PC-3 (cell line): ENCODE data around the gene NFAM1. TPM values are rescaled to one million over a fixed set of nuclear protein-coding genes. Genes with fewer than 3 reads are reported as not detected.

Experiments used
- ATAC-seq: fragments of 200-7000 bp; cut with Tn5 transposase; 2 replicates; pipeline ENCODE4 v1.9.1; 2020; ENCODE audit warnings: mild to moderate bottlenecking, moderate library complexity
- BruUV-seq: library from RNA; stranded (reverse); fragments of 400-500 nt; replicated peaks from 2 replicates; lab custom pipeline; 2021; lab: Mats Ljungman, UMichigan
- CTCF ChIA-PET: fragments of 300-600 bp; sonication (Branson Sonifier 250); formaldehyde crosslinking; loops from one replicate; lab custom pipeline; 2022; ENCODE audit warnings: antibody characterized with exemption; lab: Charles Lee
- POLR2A ChIA-PET: fragments of 300-600 bp; sonication (Branson Sonifier 250); formaldehyde crosslinking; loops from one replicate; lab custom pipeline; 2022; ENCODE audit warnings: antibody characterized with exemption; ENCODE audit not compliant: unreplicated experiment; lab: Charles Lee
- DNase-seq: peaks from one replicate; pipeline ENCODE4 v3.0.0-alpha.2; 2015
- H2AFZ ChIP-seq: fragments of 300-600 bp; sonication (generic); 2 replicates; pipeline ENCODE4 v1.6.0; 2016; ENCODE audit warnings: antibody characterized with exemption, low read length
- H3F3A ChIP-seq: fragments of 300-600 bp; sonication (generic); one replicate; pipeline ENCODE4 v1.6.0; 2017; ENCODE audit warnings: antibody characterized with exemption, low read length, control low read depth, mild to moderate bottlenecking; ENCODE audit not compliant: unreplicated experiment
- H3K27ac ChIP-seq: fragments of 300-600 bp; sonication (generic); 2 replicates; pipeline ENCODE4 v1.5.1; 2016; ENCODE audit warnings: mild to moderate bottlenecking, low read length
- H3K27me3 ChIP-seq: fragments of 300-600 bp; sonication (generic); 2 replicates; pipeline ENCODE4 v1.6.1; 2016; ENCODE audit warnings: low read length, mixed read lengths
- H3K36me3 ChIP-seq: fragments of 300-600 bp; sonication (generic); 2 replicates; pipeline ENCODE4 v1.6.1; 2016; ENCODE audit warnings: low read depth, mixed run types, low read length, mixed read lengths
- H3K4me1 ChIP-seq: fragments of 300-600 bp; sonication (generic); 2 replicates; pipeline ENCODE4 v1.5.1; 2016; ENCODE audit warnings: low read length; ENCODE audit not compliant: insufficient read depth
- H3K4me2 ChIP-seq: fragments of 300-600 bp; sonication (generic); 2 replicates; pipeline ENCODE4 v1.6.0; 2016; ENCODE audit warnings: low read length
- H3K4me3 ChIP-seq: fragments of 300-600 bp; sonication (generic); 2 replicates; pipeline ENCODE4 v1.5.1; 2016; ENCODE audit warnings: mild to moderate bottlenecking, low read length, mixed read lengths
- H3K79me2 ChIP-seq: fragments of 300-600 bp; sonication (generic); 2 replicates; pipeline ENCODE4 v1.6.1; 2017; ENCODE audit warnings: low read length, mixed read lengths
- H3K9ac ChIP-seq: fragments of 300-600 bp; sonication (generic); 2 replicates; pipeline ENCODE4 v1.6.0; 2016; ENCODE audit warnings: mild to moderate bottlenecking, low read length
- H3K9me2 ChIP-seq: fragments of 300-600 bp; sonication (generic); replicated peaks from 2 replicates; pipeline ENCODE4 v1.6.1; 2016; ENCODE audit warnings: mixed run types, low read length, mixed read lengths
- H3K9me3 ChIP-seq: fragments of 300-600 bp; sonication (generic); 2 replicates; pipeline ENCODE4 v1.6.1; 2016; ENCODE audit warnings: low read length, mixed read lengths
- H4K20me1 ChIP-seq: fragments of 300-600 bp; sonication (generic); 2 replicates; pipeline ENCODE4 v1.6.1; 2016; ENCODE audit warnings: low read length, mixed read lengths
- EZH2 ChIP-seq: fragments of 300-600 bp; sonication (generic); IDR thresholded peaks from one replicate; pipeline ENCODE4 v1.6.1; 2017; ENCODE audit warnings: antibody characterized with exemption, mild to moderate bottlenecking, low read length; ENCODE audit not compliant: unreplicated experiment
- EZH2phosphoT487 ChIP-seq: fragments of 300-600 bp; sonication (generic); IDR thresholded peaks from 2 replicates; pipeline ENCODE4 v1.6.1; 2018; ENCODE audit warnings: mild to moderate bottlenecking, antibody characterized with exemption, low read length, borderline replicate concordance
- intact Hi-C: fragments of 100-400 bp; cut with micrococcal nuclease; formaldehyde crosslinking; loops from 2 replicates; pipeline ENCODE4 v1.9.0; 2023
- total RNA-seq: library from RNA; depleted of rRNA; stranded (reverse); fragments of >200 nt; gene quantifications from 2 replicates; pipeline ENCODE4 v1.2.3, GENCODE V29; 2014
- TF ChIP-seq, protein P1 (sequence below): fragments of 300-600 bp; sonication (generic); conservative IDR thresholded peaks from 2 replicates; pipeline ENCODE4 v1.5.1; 2017; ENCODE audit warnings: antibody characterized with exemption, low read depth, mild to moderate bottlenecking, low read length

NFAM1 gene
- total RNA-seq, 1 experiment from 2014 or later = 0.11 TPM

DNA sequence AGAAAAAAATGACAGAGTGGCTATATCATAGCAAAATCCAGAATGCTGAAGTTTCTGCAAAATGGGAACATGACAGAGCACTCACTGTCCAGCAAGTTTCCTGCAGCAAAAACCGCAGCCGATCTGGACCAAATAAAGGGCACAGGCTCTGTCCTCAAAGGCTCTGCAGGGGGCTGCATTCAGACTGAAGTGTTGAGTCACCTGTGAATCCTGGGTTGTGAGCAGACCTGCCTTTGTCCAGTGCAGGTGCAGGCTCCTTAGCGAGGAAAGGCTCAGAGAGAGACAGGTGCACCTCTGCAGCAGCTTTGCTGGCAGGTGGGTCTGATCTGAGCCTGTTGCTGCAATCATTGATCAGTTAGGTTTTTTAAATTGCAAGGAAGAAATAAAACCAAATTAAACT is 29.3 kb upstream of the NFAM1 start:
- H3K4me3 ChIP-seq = no peak overlapping the region
- no peak overlapping the region for H3K4me2 ChIP-seq
- H3K79me2 ChIP-seq = no peaks in the 10 kb centered on the region
- 0 out of 2 replicates have a peak, but pooled peaks cover 3% of the 10 kb centered on the region for H3K4me1 ChIP-seq
- H4K20me1 ChIP-seq = no peaks in the 10 kb centered on the region
- H2AFZ ChIP-seq = no peak overlapping the region
- no peak for DNase-seq
- H3K36me3 ChIP-seq = no peaks in the 10 kb centered on the region
- H3F3A ChIP-seq = no peaks in the 10 kb centered on the region
- no TSS peak for BruUV-seq
- H3K27ac ChIP-seq = no peak overlapping the region
- no peaks in the 10 kb centered on the region for H3K9me3 ChIP-seq
- no peaks in the 10 kb centered on the region for H3K9me2 ChIP-seq
- TF ChIP-seq EZH2phosphoT487 = no peak
- TF ChIP-seq EZH2 = no peak
- TF ChIP-seq, protein P1, sequence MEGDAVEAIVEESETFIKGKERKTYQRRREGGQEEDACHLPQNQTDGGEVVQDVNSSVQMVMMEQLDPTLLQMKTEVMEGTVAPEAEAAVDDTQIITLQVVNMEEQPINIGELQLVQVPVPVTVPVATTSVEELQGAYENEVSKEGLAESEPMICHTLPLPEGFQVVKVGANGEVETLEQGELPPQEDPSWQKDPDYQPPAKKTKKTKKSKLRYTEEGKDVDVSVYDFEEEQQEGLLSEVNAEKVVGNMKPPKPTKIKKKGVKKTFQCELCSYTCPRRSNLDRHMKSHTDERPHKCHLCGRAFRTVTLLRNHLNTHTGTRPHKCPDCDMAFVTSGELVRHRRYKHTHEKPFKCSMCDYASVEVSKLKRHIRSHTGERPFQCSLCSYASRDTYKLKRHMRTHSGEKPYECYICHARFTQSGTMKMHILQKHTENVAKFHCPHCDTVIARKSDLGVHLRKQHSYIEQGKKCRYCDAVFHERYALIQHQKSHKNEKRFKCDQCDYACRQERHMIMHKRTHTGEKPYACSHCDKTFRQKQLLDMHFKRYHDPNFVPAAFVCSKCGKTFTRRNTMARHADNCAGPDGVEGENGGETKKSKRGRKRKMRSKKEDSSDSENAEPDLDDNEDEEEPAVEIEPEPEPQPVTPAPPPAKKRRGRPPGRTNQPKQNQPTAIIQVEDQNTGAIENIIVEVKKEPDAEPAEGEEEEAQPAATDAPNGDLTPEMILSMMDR = no peak
- H3K9ac ChIP-seq = no peak overlapping the region
- intact Hi-C loops = no loop called here
- ChIA-PET POLR2A (no interaction called here), CTCF (no interaction called here)
- H3K27me3 ChIP-seq = 0 out of 2 replicates have a peak, but pooled peaks cover under 1% of the 10 kb centered on the region
- no peak for ATAC-seq

DNA sequence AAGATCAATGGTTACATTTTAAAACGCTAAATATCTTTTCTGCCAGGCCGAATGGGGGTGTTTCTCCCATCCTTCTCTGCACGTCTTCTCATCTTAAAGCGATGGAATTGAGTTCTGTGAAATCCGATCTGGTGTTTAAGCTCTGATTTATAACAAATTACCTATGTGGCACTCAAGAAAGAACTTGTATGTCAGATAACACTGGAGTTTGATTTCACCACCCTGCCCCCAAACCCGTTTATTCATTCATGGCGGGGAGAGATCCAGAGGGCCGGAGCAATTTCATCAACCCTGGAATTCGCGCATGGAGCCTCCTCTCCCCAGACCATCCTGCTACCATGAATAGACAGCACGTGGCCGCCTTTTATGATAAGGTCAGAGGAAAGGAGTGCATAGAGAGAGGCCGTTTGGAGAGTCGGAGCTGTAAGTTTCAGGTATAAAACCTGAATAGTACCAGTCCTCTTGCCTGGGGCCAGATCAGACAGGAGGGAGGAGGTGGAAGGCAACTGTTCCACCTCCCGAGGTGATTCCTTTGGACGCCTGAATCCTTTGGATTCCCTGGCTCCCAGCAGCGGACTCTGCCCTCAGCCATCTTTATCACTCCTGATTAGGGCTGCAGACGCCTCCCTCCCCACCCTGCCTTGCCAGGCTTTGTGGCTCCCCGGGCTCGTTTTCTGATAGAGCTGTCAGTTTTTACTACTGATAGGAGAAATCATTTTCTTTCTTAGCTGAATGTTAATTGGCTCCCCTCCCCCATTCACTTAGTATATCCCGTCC is 27.3 kb upstream of the NFAM1 start:
- no peak for DNase-seq
- Histone ChIP-seq H2AFZ (no peak overlapping the region), H3K9ac (no peak overlapping the region), H3K36me3 (no peaks in the 10 kb centered on the region), H3F3A (no peaks in the 10 kb centered on the region), H3K9me2 (no peaks in the 10 kb centered on the region), H3K27ac (no peak overlapping the region), H3K79me2 (no peaks in the 10 kb centered on the region), H3K9me3 (no peaks in the 10 kb centered on the region), H3K4me3 (no peak overlapping the region), H3K27me3 (0 out of 2 replicates have a peak, but pooled peaks cover 3% of the 10 kb centered on the region), H4K20me1 (no peaks in the 10 kb centered on the region), H3K4me1 (0 out of 2 replicates have a peak, but pooled peaks cover 3% of the 10 kb centered on the region), H3K4me2 (no peak overlapping the region)
- POLR2A ChIA-PET = no interaction called here
- no TSS peak for BruUV-seq
- ATAC-seq = no peak
- CTCF ChIA-PET = no interaction called here
- intact Hi-C loops = no loop called here
- no peak for TF ChIP-seq EZH2phosphoT487
- TF ChIP-seq, protein P1 = no peak
- no peak for TF ChIP-seq EZH2

DNA sequence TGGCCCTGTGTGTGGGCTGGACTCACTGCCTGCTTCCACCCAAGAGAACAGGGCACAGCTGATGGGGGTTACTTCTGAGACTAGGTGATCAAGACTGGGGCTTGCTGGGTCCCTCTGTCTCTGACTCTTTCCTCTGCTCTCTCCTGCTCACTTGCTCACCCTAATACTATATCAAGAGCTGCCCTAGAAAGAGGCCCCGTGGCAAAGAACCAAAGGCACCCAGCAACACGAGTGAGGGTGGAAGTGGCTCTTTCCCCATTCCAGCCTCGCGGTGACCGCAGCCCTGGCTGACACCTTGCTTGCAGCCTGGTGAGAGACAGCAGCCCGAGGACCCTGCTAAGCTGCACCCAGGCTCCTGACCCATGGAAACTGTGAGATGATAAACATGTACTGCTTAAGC is 20.7 kb upstream of the NFAM1 start:
- CTCF ChIA-PET = interaction anchor here (0.6 kb wide), 1 partner anchor 8 kb away, joined by 3 read pairs; no protein-coding TSS in a partner anchor
- Histone ChIP-seq H3K36me3 (no peaks in the 10 kb centered on the region), H3K4me1 (no peaks in the 10 kb centered on the region), H3F3A (no peaks in the 10 kb centered on the region), H3K9ac (no peak overlapping the region), H3K79me2 (no peaks in the 10 kb centered on the region), H3K4me3 (no peak overlapping the region), H3K27ac (no peak overlapping the region), H3K9me2 (no peaks in the 10 kb centered on the region), H3K4me2 (no peak overlapping the region), H4K20me1 (no peaks in the 10 kb centered on the region), H3K27me3 (0 out of 2 replicates have a peak, but pooled peaks cover 3% of the 10 kb centered on the region), H3K9me3 (no peaks in the 10 kb centered on the region), H2AFZ (no peak overlapping the region)
- POLR2A ChIA-PET = no interaction called here
- ATAC-seq = no peak
- intact Hi-C loops = no loop called here
- BruUV-seq = no TSS peak
- no peak for DNase-seq
- no peak for TF ChIP-seq EZH2phosphoT487
- no peak for TF ChIP-seq EZH2
- TF ChIP-seq, protein P1 = no peak
